Glomerular visceral epithelial cell (primary cell): ENCODE data around the gene DAPK1.

Source experiments
- DNase-seq: peaks from one replicate; pipeline ENCODE4 v3.0.0-alpha.2; 2016; ENCODE audit errors: extremely low spot score

Gene DAPK1

DNA sequence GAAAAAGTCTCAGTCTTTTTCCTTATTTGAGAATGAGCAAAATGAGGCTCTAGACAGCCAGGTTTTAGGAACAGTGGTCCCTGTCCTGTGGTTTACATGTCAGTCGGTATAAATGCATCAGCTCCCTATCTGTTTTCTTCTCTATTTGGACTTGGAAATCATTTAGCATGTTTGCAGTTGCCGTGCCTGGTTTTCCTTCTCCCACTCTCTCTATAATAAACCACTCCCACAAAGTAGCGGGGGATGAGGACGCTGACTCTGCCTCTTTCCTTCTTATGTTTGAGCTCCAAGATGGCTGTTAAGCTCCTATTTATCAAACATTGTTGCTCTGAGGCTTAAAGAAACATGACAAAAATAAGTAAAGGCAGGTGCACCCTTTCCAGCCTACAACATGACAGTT is 171.1 kb downstream of the DAPK1 start:
- no peak for DNase-seq

GRCh38 chr9:87670572-87671264 is 173.1 kb downstream of the DAPK1 start:
- DNase-seq, result no peak

DNA sequence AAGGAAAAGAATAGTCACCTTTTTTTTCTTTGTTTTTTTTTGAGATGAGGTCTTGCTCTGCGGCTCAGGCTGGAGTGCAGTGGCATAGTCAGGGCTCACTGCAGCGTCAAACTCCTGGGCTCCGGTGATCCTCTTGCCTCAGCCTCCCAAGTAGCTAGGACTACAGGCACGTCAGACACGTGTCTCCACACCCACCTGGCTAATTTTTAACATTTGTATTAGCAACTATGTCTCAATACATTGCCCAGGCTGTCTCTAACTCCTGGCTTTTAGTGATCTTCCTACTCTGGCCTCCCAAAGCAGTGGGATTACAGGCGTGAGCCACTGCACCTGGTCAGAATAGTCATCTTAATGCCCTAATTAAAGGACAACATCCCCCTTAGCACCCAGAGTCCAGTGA is 173.8 kb downstream of the DAPK1 start:
- DNase-seq, result no peak

DNA sequence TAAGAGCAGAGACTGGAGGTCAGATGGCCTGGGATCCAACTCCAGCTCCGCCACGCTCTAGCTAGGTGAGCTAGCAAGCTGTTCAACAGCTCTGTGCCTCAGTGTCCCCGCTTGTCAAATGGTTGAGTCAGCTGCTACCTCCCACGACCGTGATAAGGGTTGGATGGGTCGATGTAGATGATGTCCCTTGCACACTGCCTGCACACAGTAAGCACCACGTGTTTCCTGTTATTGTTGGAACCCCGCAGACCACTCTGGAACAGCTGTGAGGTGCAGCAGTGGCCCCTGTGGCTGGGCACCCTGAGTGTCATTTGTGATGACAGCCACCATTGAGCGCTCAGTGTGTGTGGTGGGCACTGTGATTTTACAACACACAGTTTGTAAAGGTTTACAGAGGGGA is 174.3 kb downstream of the DAPK1 start:
- DNase-seq, result no peak

DNA sequence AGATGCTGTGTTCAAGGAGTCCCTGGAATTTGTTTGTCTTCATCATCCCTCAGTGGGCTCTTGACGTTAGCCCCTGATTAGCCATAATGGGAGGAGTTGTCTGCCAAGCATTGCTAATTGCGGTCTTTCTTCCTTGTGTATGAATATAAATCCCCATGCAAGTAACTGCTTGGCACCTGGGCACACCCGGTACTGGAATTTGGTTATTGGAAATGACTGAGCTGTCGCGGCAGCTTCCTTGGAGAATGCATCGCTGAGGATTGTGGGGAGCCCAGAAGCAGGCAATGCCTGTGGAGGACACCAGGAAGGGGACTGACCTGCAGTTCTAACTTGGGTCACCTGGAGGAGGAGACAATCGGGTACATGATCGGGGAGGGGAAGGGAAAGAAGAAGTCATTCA is 174.9 kb downstream of the DAPK1 start:
- no peak for DNase-seq

DNA sequence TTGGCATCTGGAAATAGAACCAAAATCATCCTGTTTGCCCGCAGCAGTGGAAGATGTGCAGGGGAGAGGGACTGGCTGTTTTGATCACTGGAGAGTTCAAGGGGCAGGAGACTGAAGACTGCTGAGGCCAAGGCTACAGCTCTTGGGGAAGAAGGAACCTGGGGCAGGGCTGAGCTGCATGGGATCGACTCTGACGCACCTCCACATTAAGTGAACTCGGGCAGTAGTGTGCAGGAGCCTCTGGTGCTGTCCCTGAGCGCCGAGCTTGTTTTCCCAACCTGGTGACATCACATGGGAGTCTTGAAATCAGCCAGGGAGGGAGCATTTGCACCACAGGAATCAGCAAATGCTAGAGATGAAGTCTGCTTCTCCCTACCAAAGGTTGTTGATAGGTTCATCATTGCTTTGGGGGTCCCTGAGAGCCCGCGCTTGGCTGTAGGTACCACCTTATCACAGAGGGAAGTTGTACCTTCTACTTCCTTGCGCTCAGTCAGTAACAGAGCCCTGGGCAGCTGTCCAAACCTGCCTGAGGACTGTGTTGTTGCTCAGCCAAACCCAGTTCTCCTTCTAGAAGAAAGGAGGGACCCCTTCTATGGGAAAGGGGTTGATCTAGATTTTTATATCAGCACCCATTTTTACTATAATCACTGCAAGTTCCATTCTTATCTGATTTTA is 175.9 kb downstream of the DAPK1 start:
- DNase-seq, result no peak

GRCh38 chr9:87674565-87675299 is 177.1 kb downstream of the DAPK1 start:
- no peak for DNase-seq

- no peak for DNase-seq
Measured at GRCh38 chr9:87675906-87676515, 178.3 kb downstream of the DAPK1 start.

GRCh38 chr9:87676976-87677775 is 179.5 kb downstream of the DAPK1 start:
- no peak for DNase-seq

GRCh38 chr9:87677776-87678587 is 180.3 kb downstream of the DAPK1 start:
- DNase-seq, result no peak

- DNase-seq, result peak; percentile 61
Measured at GRCh38 chr9:87678650-87679355, 181.1 kb downstream of the DAPK1 start.

DNA sequence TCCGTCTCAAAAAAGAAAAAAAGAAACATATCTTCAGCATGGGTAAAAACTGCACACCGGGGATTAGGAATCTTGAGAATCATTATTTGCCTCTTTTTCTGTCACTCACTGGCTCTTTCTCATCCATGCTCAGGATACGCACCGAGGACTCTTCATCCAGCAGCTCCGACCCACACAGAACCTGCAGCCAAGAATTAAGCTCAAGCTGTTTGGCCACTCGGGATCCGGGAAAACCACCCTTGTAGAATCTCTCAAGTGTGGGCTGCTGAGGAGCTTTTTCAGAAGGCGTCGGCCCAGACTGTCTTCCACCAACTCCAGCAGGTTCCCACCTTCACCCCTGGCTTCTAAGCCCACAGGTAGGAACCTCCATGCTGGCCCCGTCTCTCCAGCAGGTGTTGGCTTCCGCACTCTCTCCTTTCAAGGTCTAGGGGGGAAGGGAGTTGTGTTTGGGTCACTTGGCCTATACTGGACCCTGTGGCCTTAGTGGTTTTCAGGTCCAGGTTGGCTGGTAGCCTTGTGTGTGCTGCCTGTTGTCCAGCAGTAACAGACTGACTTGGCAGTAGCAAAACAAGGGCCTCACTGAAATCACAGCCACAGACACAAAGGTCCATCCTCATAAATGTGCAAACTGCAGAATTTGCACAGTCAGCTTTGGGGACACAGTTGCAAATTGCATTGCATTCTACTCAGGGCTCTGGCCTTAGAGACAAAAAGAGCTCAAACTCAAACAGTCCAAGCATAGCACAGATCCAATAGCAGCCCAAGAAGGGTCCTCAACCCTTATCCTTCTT is 183.8 kb downstream of the DAPK1 start:
- DNase-seq, result no peak

- no peak for DNase-seq
Measured at GRCh38 chr9:87682085-87682484, 184.4 kb downstream of the DAPK1 start.

DNA sequence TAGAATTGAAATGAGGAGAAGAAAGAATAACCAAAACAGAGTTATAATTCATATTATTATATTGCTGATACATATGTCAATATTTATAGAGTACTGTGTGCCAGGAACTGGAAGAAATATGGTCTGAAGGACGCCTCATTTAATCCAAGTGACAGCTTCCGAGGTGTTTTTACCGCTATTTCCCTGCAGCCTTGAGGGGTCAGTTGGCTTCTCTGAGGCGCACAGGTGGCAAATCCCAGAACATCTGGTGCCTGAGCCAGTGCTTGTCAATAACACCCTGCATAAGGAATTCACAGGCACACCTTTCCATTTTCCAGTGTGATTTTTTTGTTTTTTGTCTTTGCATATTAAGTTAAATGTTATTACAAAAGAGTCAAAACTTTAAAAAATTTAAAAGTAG is 185.0 kb downstream of the DAPK1 start:
- DNase-seq, result no peak

- DNase-seq, result no peak
Measured at GRCh38 chr9:87683751-87684626, 186.3 kb downstream of the DAPK1 start.

- DNase-seq, result peak; percentile 46
Measured at GRCh38 chr9:87684627-87685219, 187.1 kb downstream of the DAPK1 start.

GRCh38 chr9:87685441-87685840 is 187.8 kb downstream of the DAPK1 start:
- no peak for DNase-seq
